BLaER1 treated with 17β-estradiol and CSF1 and Interleukin-3, amounts not matched to agents 10 nM and 100 nM (cell line): ENCODE data around the gene FAM222A.

Source experiments
- H3K27ac ChIP-seq, 11 experiments: shearing (Covaris generic); formaldehyde crosslinking; 2 replicates each; pipeline ENCODE4 v1.8.1; 2022
- H3K27me3 ChIP-seq, 11 experiments: shearing (Covaris generic); formaldehyde crosslinking; 2 replicates each; pipeline ENCODE4 v1.8.1; 2022
- H3K36me3 ChIP-seq, 11 experiments: shearing (Covaris generic); formaldehyde crosslinking; 2 replicates each; pipeline ENCODE4 v1.8.1; 2022
- H3K4me1 ChIP-seq, 10 experiments: shearing (Covaris generic); formaldehyde crosslinking; 2 replicates each; pipeline ENCODE4 v1.8.1; 2022
- H3K4me2 ChIP-seq, 11 experiments: shearing (Covaris generic); formaldehyde crosslinking; 2 replicates each; pipeline ENCODE4 v1.8.1; 2022
- H3K4me3 ChIP-seq, 10 experiments: shearing (Covaris generic); formaldehyde crosslinking; 2 replicates each; pipeline ENCODE4 v1.8.1; 2022
- H3K9ac ChIP-seq, 11 experiments: shearing (Covaris generic); formaldehyde crosslinking; 2 replicates each; pipeline ENCODE4 v1.8.1; 2022
- H3K9me3 ChIP-seq, 11 experiments: shearing (Covaris generic); formaldehyde crosslinking; replicated peaks in 1 of 11; 2 replicates each; pipeline ENCODE4 v1.8.1; 2022
- H4K20me1 ChIP-seq, 11 experiments: shearing (Covaris generic); formaldehyde crosslinking; 2 replicates each; pipeline ENCODE4 v1.8.1; 2022
- Cebpa-rat ChIP-seq, 11 experiments: shearing (Covaris generic); IDR thresholded peaks; 2 replicates each; pipeline ENCODE4 v1.8.1; 2022

FAM222A gene

GRCh38 chr12:109758426-109759420 lies 45.1 kb downstream of the FAM222A start:
- peaks cover 6 to 31% (median 21%) of the 10 kb centered on the region in 10 experiments; a peak in 19 of 20 replicates for H3K4me1 ChIP-seq
- TF ChIP-seq Cebpa-rat (IDR thresholded peaks at IDR 0.05), result no peak

GRCh38 chr12:109759595-109759994 lies 46.0 kb downstream of the FAM222A start:
- H3K27me3 ChIP-seq, result no peaks in the 10 kb centered on the region
- peaks cover 6 to 31% (median 21%) of the 10 kb centered on the region in 10 experiments; a peak in 19 of 20 replicates for H3K4me1 ChIP-seq
- no peak overlapping the region for H3K4me3 ChIP-seq
- H3K27ac ChIP-seq, result no peak overlapping the region
- no peak overlapping the region for H3K4me2 ChIP-seq
- TF ChIP-seq Cebpa-rat (IDR thresholded peaks at IDR 0.05), result no peak
- H3K36me3 ChIP-seq, result peaks cover 0 to 6% (median 0%) of the 10 kb centered on the region in 11 experiments; a peak in 1 of 22 replicates
- H3K9ac ChIP-seq, result no peak overlapping the region
- peaks cover 14 to 43% (median 31%) of the 10 kb centered on the region in 11 experiments for H3K9me3 ChIP-seq
- H4K20me1 ChIP-seq, result peaks cover 0 to 4% (median 0%) of the 10 kb centered on the region in 11 experiments; a peak in 1 of 22 replicates

More at GRCh38 chr12:109758426-109759420, 45.1 kb downstream of the FAM222A start:
- Histone ChIP-seq H3K27me3 (no peaks in the 10 kb centered on the region), H3K4me3 (no peak overlapping the region), H4K20me1 (peaks cover 0 to 4% (median 0%) of the 10 kb centered on the region in 11 experiments; a peak in 1 of 22 replicates), H3K9me3 (peaks cover 14 to 35% (median 28%) of the 10 kb centered on the region in 11 experiments), H3K27ac (no peak overlapping the region), H3K4me2 (no peak overlapping the region), H3K36me3 (peaks cover 0 to 4% (median 0%) of the 10 kb centered on the region in 11 experiments; a peak in 1 of 22 replicates), H3K9ac (no peak overlapping the region)

GRCh38 chr12:109760031-109760929 lies 46.7 kb downstream of the FAM222A start:
- H3K27me3 ChIP-seq, result no peaks in the 10 kb centered on the region
- no peak overlapping the region for H3K9ac ChIP-seq
- no peak overlapping the region for H3K4me3 ChIP-seq
- peaks cover 0 to 4% (median 0%) of the 10 kb centered on the region in 11 experiments; a peak in 1 of 22 replicates for H4K20me1 ChIP-seq
- peaks cover 0 to 6% (median 0%) of the 10 kb centered on the region in 11 experiments; a peak in 1 of 22 replicates for H3K36me3 ChIP-seq
- no peak overlapping the region; a peak in 1 of 22 replicates for H3K27ac ChIP-seq
- H3K4me2 ChIP-seq, result peak overlapping the region; percentile 6 to 49 (median 24); a peak in 10 of 22 replicates
- H3K9me3 ChIP-seq, result peaks cover 14 to 49% (median 31%) of the 10 kb centered on the region in 11 experiments
- H3K4me1 ChIP-seq, result peaks cover 6 to 31% (median 21%) of the 10 kb centered on the region in 10 experiments; a peak in 19 of 20 replicates
- TF ChIP-seq Cebpa-rat (IDR thresholded peaks at IDR 0.05), result no peak

- Histone ChIP-seq H3K27ac (no peak overlapping the region; a peak in 1 of 22 replicates), H3K4me3 (no peak overlapping the region), H3K36me3 (peaks cover 0 to 6% (median 0%) of the 10 kb centered on the region in 11 experiments; a peak in 1 of 22 replicates), H3K4me2 (peak overlapping the region; percentile 6 to 49 (median 24); a peak in 10 of 22 replicates), H3K27me3 (no peaks in the 10 kb centered on the region), H3K4me1 (peaks cover 6 to 31% (median 21%) of the 10 kb centered on the region in 10 experiments; a peak in 19 of 20 replicates), H4K20me1 (peaks cover 0 to 8% (median 0%) of the 10 kb centered on the region in 11 experiments; a peak in 1 of 22 replicates), H3K9ac (no peak overlapping the region), H3K9me3 (peaks cover 10 to 40% (median 23%) of the 10 kb centered on the region in 11 experiments)
- no peak for TF ChIP-seq Cebpa-rat (IDR thresholded peaks at IDR 0.05)
Measured at GRCh38 chr12:109760930-109761921, 47.6 kb downstream of the FAM222A start.

GRCh38 chr12:109762071-109762672 lies 48.5 kb downstream of the FAM222A start:
- peak overlapping the region in 6 of 11 experiments; percentile 28 to 61 (median 40); a peak in 10 of 22 replicates for H3K27ac ChIP-seq

GRCh38 chr12:109762673-109763191 lies 49.1 kb downstream of the FAM222A start:
- Histone ChIP-seq H4K20me1 (peaks cover 0 to 8% (median 0%) of the 10 kb centered on the region in 11 experiments; a peak in 1 of 22 replicates), H3K4me1 (peaks cover 6 to 31% (median 21%) of the 10 kb centered on the region in 10 experiments; a peak in 19 of 20 replicates), H3K27ac (peak overlapping the region in 8 of 11 experiments; percentile 28 to 61 (median 42); a peak in 11 of 22 replicates), H3K27me3 (no peaks in the 10 kb centered on the region), H3K4me3 (no peak overlapping the region), H3K9me3 (peaks cover 0 to 28% (median 12%) of the 10 kb centered on the region in 11 experiments; a peak in 18 of 22 replicates), H3K9ac (no peak overlapping the region), H3K36me3 (peaks cover 0 to 6% (median 0%) of the 10 kb centered on the region in 11 experiments; a peak in 1 of 22 replicates), H3K4me2 (peak overlapping the region in 10 of 11 experiments; percentile 5 to 63 (median 42); a peak in 12 of 22 replicates)
- no peak for TF ChIP-seq Cebpa-rat (IDR thresholded peaks at IDR 0.05)

More at GRCh38 chr12:109762071-109762672, 48.5 kb downstream of the FAM222A start:
- no peak overlapping the region for H3K4me3 ChIP-seq
- no peaks in the 10 kb centered on the region for H3K27me3 ChIP-seq
- peaks cover 0 to 6% (median 0%) of the 10 kb centered on the region in 11 experiments; a peak in 1 of 22 replicates for H3K36me3 ChIP-seq
- no peak overlapping the region for H3K9ac ChIP-seq
- peaks cover under 1 to 30% (median 13%) of the 10 kb centered on the region in 11 experiments; a peak in 20 of 22 replicates for H3K9me3 ChIP-seq
- peak overlapping the region in 9 of 11 experiments; percentile 5 to 63 (median 43); a peak in 11 of 22 replicates for H3K4me2 ChIP-seq
- peaks cover 0 to 8% (median 0%) of the 10 kb centered on the region in 11 experiments; a peak in 1 of 22 replicates for H4K20me1 ChIP-seq
- no peak for TF ChIP-seq Cebpa-rat (IDR thresholded peaks at IDR 0.05)
- H3K4me1 ChIP-seq, result peaks cover 6 to 31% (median 21%) of the 10 kb centered on the region in 10 experiments; a peak in 19 of 20 replicates
